ENCODE results near the gene NUCB2. TPM values are rescaled to one million over a fixed set of nuclear protein-coding genes. Genes with fewer than 3 reads are reported as not detected.

The NUCB2 gene
- total and polyA plus RNA-seq, 2 of the 8 experiments (the other 6 are each of a cell fraction or from before 2014, with no cell fraction given) = 9.0 to 34.2 TPM

DNA sequence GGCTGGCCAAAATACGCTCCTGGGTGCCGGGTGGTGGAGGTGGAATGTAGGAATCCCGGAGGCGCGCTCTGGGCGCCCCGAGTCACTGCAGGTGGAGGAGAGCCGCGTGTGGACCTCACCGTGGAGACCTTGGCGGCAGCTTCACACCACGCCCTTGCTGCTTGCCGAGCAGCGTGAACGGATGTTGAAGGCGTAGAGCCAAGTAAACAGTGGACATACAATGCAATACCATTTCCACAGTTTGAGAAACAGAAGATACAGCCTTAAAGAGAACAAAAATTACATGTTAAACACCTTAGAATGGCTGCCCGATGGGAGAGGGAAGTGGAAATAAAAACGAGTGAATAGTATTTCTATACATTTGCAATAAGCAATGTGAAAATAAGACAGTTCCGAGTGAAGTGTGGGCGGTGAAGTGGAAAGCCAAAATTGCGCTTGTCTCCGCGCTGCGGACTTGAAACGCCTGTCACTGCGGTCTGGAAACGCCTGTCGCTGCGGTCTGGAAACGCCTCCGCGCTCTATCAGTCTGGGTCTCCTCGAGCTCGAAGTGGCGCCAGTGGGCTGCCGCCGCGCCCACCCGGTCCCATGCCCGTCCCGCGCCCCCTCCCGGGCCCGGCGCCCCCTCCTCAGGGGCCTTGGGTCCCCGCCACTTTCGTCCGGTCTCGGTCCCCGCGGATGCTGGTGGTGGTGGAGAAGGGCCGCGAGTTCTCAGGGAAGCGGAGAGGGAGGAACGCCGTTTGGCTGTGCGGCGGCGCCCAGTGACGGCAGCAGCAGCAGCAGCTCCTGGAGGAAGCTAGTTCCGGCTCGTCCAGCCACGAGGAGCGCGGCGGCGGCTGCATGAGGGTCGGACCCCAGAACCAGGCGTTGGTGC is 76.6 kb downstream of the NUCB2 start:
- H3K36me3 ChIP-seq (ENCODE audit: control insufficient read depth in 2 of 4, insufficient read depth in 4 of 4, low read length in 3 of 4) = no peaks in the 10 kb centered on the region
- H3K4ac ChIP-seq (replicated peaks; ENCODE audit: insufficient read length, low read depth, low read length) = no peak overlapping the region
- peaks cover 0 to 8% (median 4%) of the 10 kb centered on the region in 4 experiments; a peak in 5 of 7 replicates for H3K4me1 ChIP-seq (replicated peaks in 1 of 4; ENCODE audit: control insufficient read depth in 3 of 4, insufficient read depth in 4 of 4, low read length in 3 of 4)
- no peak overlapping the region for H3K9ac ChIP-seq (replicated peaks in 1 of 4; ENCODE audit: extremely low read depth in 1 of 4, low read depth in 3 of 4, low read length in 3 of 4)
- H4K20me1 ChIP-seq (replicated peaks in 1 of 2; ENCODE audit: control insufficient read depth in 1 of 2, insufficient read depth in 2 of 2, low read length in 2 of 2) = peaks cover 0 to 2% of the 10 kb centered on the region in 2 experiments
- H3K27me3 ChIP-seq (replicated peaks in 1 of 4; ENCODE audit: control insufficient read depth in 3 of 4, extremely low read depth in 1 of 4, insufficient read depth in 3 of 4, low read length in 3 of 4) = peaks cover 29 to 54% (median 44%) of the 10 kb centered on the region in 4 experiments
- H3K56ac ChIP-seq (replicated peaks; ENCODE audit: insufficient read length, low read depth, low read length) = no peak overlapping the region
- peak overlapping the region; percentile 31 to 68 (median 34) for H3K4me3 ChIP-seq (ENCODE audit: extremely low read depth in 1 of 4, insufficient read depth in 2 of 4, low read depth in 3 of 4, low read length in 4 of 4)
- H2AK5ac ChIP-seq (ENCODE audit: low read depth, low read length) = no peak overlapping the region
- peak overlapping the region; percentile 16; the same call in 1 of the 2 replicates for H2BK5ac ChIP-seq (ENCODE audit: low read depth, low read length)
- 4% methylated on average over 56 of the region's 69 CpGs; no CpG with 5 or more reads in 1 of the 2 experiments for WGBS, 2 experiments (ENCODE audit: extremely low coverage in 1 of 2, insufficient coverage in 1 of 2, insufficient read length in 1 of 2, insufficient replicate concordance in 2 of 2, low coverage in 1 of 2, low lambda C conversion rate in 2 of 2, missing lambda C conversion rate in 1 of 2)
- no peak overlapping the region for H2BK120ac ChIP-seq (replicated peaks; ENCODE audit: low read depth, low read length)
- FAIRE-seq (no peak), DNase-seq (ENCODE audit: low read depth in 1 of 2, low spot score in 2 of 2) (peak in 1 of 2 experiments; percentile 84)
- peak overlapping the region; percentile 83 to 93 for H3K4me2 ChIP-seq (ENCODE audit: insufficient read depth in 1 of 2, low read depth in 2 of 2, low read length in 2 of 2)
- no peaks in the 10 kb centered on the region for H3K79me2 ChIP-seq (ENCODE audit: control insufficient read depth in 1 of 2, insufficient read depth in 2 of 2, low read length in 2 of 2)
- peak overlapping the region; percentile 64; the same call in 1 of the 2 replicates for H2AFZ ChIP-seq (ENCODE audit: low read length)
- 0 out of 2 replicates have a peak overlapping the region, but pooled peaks have one; percentile 27 for H3K18ac ChIP-seq (ENCODE audit: extremely low read depth, low read length)
- H2BK15ac ChIP-seq (ENCODE audit: low read length) = peak overlapping the region; percentile 94; the same call in 1 of the 2 replicates
- H3K23me2 ChIP-seq (ENCODE audit: low read depth, low read length) = peaks cover 15% of the 10 kb centered on the region; the same call in 1 of the 2 replicates
- no peaks in the 10 kb centered on the region for H3K79me1 ChIP-seq (ENCODE audit: low read depth, low read length)
- H2BK20ac ChIP-seq (ENCODE audit: low read length) = no peak overlapping the region
- no peak overlapping the region for H3K14ac ChIP-seq (ENCODE audit: insufficient read length)
- H3K23ac ChIP-seq (ENCODE audit: insufficient read length) = no peak overlapping the region
- no peak overlapping the region for H4K91ac ChIP-seq (replicated peaks; ENCODE audit: insufficient read length, low read length)
- H3K27ac ChIP-seq (ENCODE audit: low read depth, low read length) = no peak overlapping the region
- H2BK12ac ChIP-seq (ENCODE audit: low read depth, low read length) = peak overlapping the region; percentile 27; the same call in 1 of the 2 replicates
- H4K5ac ChIP-seq (ENCODE audit: insufficient read length, low read depth, low read length) = no peak overlapping the region
- H4K8ac ChIP-seq (ENCODE audit: extremely low read depth, insufficient read depth, low read length) = peak overlapping the region; percentile 48; the same call in 1 of the 2 replicates
- CTCF ChIA-PET (ENCODE audit: partially characterized antibody) = interaction anchor here (0.8 to 3.2 kb wide), 16 partner anchors 8 to 194 kb away, joined by 3 to 17 read pairs (median 5); partner anchors contain the start of gene OTOG
- H3K9me3 ChIP-seq (ENCODE audit: insufficient read depth in 2 of 2, low read depth in 1 of 2, low read length in 1 of 2) = no peaks in the 10 kb centered on the region
- POLR2A ChIA-PET (ENCODE audit: partially characterized antibody) = interaction anchor here (0.6 to 1.5 kb wide), 5 partner anchors 52 to 753 kb away, joined by 3 read pairs; partner anchors contain the start of genes PIK3C2A and SAAL1
- TF ChIP-seq JUN (IDR thresholded peaks at IDR 0.05; ENCODE audit: low read depth, low read length) (no peak), PHF8 (conservative IDR thresholded peaks at IDR 0.05; ENCODE audit: low read depth, low read length) (0 out of 2 replicates have a peak, but pooled peaks have one; percentile 18), EZH2 (IDR thresholded peaks at IDR 0.05; ENCODE audit: low read depth, low read length, severe bottlenecking) (peak; percentile 89), RNF2 (IDR thresholded peaks at IDR 0.05; ENCODE audit: borderline replicate concordance, low read depth, low read length, missing control alignments, poor library complexity, severe bottlenecking) (peak; percentile 65), SUZ12 (IDR thresholded peaks at IDR 0.05; ENCODE audit: low read length) (peak; percentile 77), SIRT6 (IDR thresholded peaks at IDR 0.05; ENCODE audit: low read length) (no peak), HDAC2 (IDR thresholded peaks at IDR 0.05; ENCODE audit: borderline replicate concordance in 1 of 2, low read depth in 2 of 2, low read length in 2 of 2) (0 out of 4 replicates have a peak, but pooled peaks of 1 of the 2 experiments have one; percentile 61), KDM4A (IDR thresholded peaks at IDR 0.05; ENCODE audit: low read depth, low read length, severe bottlenecking) (peak; percentile 50)
- TF ChIP-seq, protein P1, sequence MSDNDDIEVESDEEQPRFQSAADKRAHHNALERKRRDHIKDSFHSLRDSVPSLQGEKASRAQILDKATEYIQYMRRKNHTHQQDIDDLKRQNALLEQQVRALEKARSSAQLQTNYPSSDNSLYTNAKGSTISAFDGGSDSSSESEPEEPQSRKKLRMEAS (IDR thresholded peaks at IDR 0.05) = peak; percentile 93

Measured in H1 (cell line).